ENCODE measurements around the gene HDLBP. TPM values are rescaled to one million over a fixed set of nuclear protein-coding genes. Genes with fewer than 3 reads are reported as not detected.

Gene HDLBP
- total RNA-seq, 1 donor from 2014 or later, result 405 TPM

GRCh38 chr2:241208058-241208457, 107.4 kb downstream of the HDLBP start:
- H3K36me3 ChIP-seq (ENCODE audit: control insufficient read depth, insufficient read depth, low read length), result no peaks in the 10 kb centered on the region
- H3K27me3 ChIP-seq (ENCODE audit: control insufficient read depth, insufficient read depth, low read length), result peaks cover 9% of the 10 kb centered on the region
- no peak for TF ChIP-seq CTCF (IDR thresholded peaks at IDR 0.05; ENCODE audit: insufficient read depth, low read length, poor library complexity, severe bottlenecking)
- H3K4me3 ChIP-seq (ENCODE audit: low read depth, low read length), result no peak overlapping the region
- no peak for DNase-seq (ENCODE audit: low read depth)

- no peaks in the 10 kb centered on the region for H3K36me3 ChIP-seq (ENCODE audit: control insufficient read depth, insufficient read depth, low read length)
- H3K27me3 ChIP-seq (ENCODE audit: control insufficient read depth, insufficient read depth, low read length), result peaks cover 8% of the 10 kb centered on the region
- no peak for TF ChIP-seq CTCF (IDR thresholded peaks at IDR 0.05; ENCODE audit: insufficient read depth, low read length, poor library complexity, severe bottlenecking)
- no peak overlapping the region for H3K4me3 ChIP-seq (ENCODE audit: low read depth, low read length)
- no peak for DNase-seq (ENCODE audit: low read depth)
Observed at GRCh38 chr2:241207641-241208040, 107.8 kb downstream of the HDLBP start.

- DNase-seq (ENCODE audit: low read depth), result no peak
- no peak for TF ChIP-seq CTCF (IDR thresholded peaks at IDR 0.05; ENCODE audit: insufficient read depth, low read length, poor library complexity, severe bottlenecking)
- peaks cover 3% of the 10 kb centered on the region for H3K27me3 ChIP-seq (ENCODE audit: control insufficient read depth, insufficient read depth, low read length)
Observed at GRCh38 chr2:241207151-241207550, 108.3 kb downstream of the HDLBP start.

GRCh38 chr2:241205086-241205485, 110.4 kb downstream of the HDLBP start:
- Histone ChIP-seq H3K36me3 (ENCODE audit: control insufficient read depth, insufficient read depth, low read length) (no peaks in the 10 kb centered on the region), H3K4me3 (ENCODE audit: low read depth, low read length) (no peak overlapping the region), H3K27me3 (ENCODE audit: control insufficient read depth, insufficient read depth, low read length) (no peaks in the 10 kb centered on the region)
- DNase-seq (ENCODE audit: low read depth), result no peak
- no peak for TF ChIP-seq CTCF (IDR thresholded peaks at IDR 0.05; ENCODE audit: insufficient read depth, low read length, poor library complexity, severe bottlenecking)

More at GRCh38 chr2:241207151-241207550, 108.3 kb downstream of the HDLBP start:
- Histone ChIP-seq H3K4me3 (ENCODE audit: low read depth, low read length) (no peak overlapping the region), H3K36me3 (ENCODE audit: control insufficient read depth, insufficient read depth, low read length) (no peaks in the 10 kb centered on the region)

- Histone ChIP-seq H3K4me3 (ENCODE audit: low read depth, low read length) (no peak overlapping the region), H3K27me3 (ENCODE audit: control insufficient read depth, insufficient read depth, low read length) (peaks cover 2% of the 10 kb centered on the region), H3K36me3 (ENCODE audit: control insufficient read depth, insufficient read depth, low read length) (no peaks in the 10 kb centered on the region)
- TF ChIP-seq CTCF (IDR thresholded peaks at IDR 0.05; ENCODE audit: insufficient read depth, low read length, poor library complexity, severe bottlenecking), result no peak
- no peak for DNase-seq (ENCODE audit: low read depth)
Observed at GRCh38 chr2:241204490-241204889, 111.0 kb downstream of the HDLBP start.

GRCh38 chr2:241204010-241204384, 111.5 kb downstream of the HDLBP start:
- Histone ChIP-seq H3K4me3 (ENCODE audit: low read depth, low read length) (no peak overlapping the region), H3K36me3 (ENCODE audit: control insufficient read depth, insufficient read depth, low read length) (no peaks in the 10 kb centered on the region), H3K27me3 (ENCODE audit: control insufficient read depth, insufficient read depth, low read length) (peaks cover 6% of the 10 kb centered on the region)
- TF ChIP-seq CTCF (IDR thresholded peaks at IDR 0.05; ENCODE audit: insufficient read depth, low read length, poor library complexity, severe bottlenecking), result no peak
- no peak for DNase-seq (ENCODE audit: low read depth)

All from kidney epithelial cell (primary cell).